Fibroblast of lung (primary cell): ENCODE data around the gene APC.

Experiments
- EZH2 ChIP-seq: IDR thresholded peaks from 2 replicates; pipeline ENCODE4 v1.5.1; 2012; ENCODE audit warnings: low read length, control low read depth, mild to moderate bottlenecking; ENCODE audit errors: missing control alignments
- TF ChIP-seq, protein P1 (sequence below), 2 donors: IDR thresholded peaks in 1 of 2; conservative IDR thresholded peaks in 1 of 2; 1 replicate in 1 of 2; 2 replicates in 1 of 2; pipeline ENCODE4 v1.5.1; 2011 to 2012; ENCODE audit warnings: low read length in 2 of 2, control low read depth in 1 of 2, inconsistent platforms in 1 of 2, low read depth in 1 of 2, mild to moderate bottlenecking in 1 of 2

DNA sequence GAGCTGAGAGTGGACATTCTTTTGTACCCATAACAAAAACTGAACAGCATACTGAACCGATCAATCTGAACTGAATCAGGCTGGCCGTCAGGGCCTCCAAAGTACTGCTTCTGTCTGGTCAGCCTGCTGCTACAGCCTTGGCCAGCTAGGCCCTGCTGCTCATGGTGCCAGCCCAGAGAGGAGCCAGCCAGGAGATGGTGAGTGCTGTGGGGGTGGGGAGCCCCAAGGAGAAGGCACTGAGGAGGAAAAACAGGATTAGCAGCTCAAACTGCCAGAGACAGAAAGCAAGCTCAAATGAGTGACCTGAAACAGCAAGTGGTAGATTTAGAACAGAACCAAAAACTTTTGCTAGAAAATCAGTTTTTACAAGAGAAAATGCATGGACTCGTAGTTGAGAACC lies 147.3 kb downstream of the APC start:
- TF ChIP-seq, protein P1, sequence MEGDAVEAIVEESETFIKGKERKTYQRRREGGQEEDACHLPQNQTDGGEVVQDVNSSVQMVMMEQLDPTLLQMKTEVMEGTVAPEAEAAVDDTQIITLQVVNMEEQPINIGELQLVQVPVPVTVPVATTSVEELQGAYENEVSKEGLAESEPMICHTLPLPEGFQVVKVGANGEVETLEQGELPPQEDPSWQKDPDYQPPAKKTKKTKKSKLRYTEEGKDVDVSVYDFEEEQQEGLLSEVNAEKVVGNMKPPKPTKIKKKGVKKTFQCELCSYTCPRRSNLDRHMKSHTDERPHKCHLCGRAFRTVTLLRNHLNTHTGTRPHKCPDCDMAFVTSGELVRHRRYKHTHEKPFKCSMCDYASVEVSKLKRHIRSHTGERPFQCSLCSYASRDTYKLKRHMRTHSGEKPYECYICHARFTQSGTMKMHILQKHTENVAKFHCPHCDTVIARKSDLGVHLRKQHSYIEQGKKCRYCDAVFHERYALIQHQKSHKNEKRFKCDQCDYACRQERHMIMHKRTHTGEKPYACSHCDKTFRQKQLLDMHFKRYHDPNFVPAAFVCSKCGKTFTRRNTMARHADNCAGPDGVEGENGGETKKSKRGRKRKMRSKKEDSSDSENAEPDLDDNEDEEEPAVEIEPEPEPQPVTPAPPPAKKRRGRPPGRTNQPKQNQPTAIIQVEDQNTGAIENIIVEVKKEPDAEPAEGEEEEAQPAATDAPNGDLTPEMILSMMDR (conservative IDR thresholded peaks at IDR 0.05 in 1 of 2, IDR thresholded peaks at IDR 0.05 in 1 of 2; ENCODE audit: low read depth in 1 of 2, low read length in 2 of 2): no peak
- no peak for TF ChIP-seq EZH2
